Tibial artery (tissue), 4 donors: ENCODE results near the gene MESD.

ENCODE experiments used
- DNase-seq, 2 donors: peaks; one replicate each; pipeline ENCODE4 v3.0.0-alpha.2; 2019
- H3K27ac ChIP-seq, 2 donors: fragments of 200-600 bp; sonication (generic) in 1 of 2; 1 replicate in 1 of 2; 2 replicates in 1 of 2; pipeline ENCODE4 v1.5.1; 2018 to 2019; ENCODE audit warnings: mild to moderate bottlenecking in 1 of 2
- H3K27me3 ChIP-seq, 2 donors: fragments of 200-600 bp; sonication (generic) in 1 of 2; one replicate each; pipeline versions ENCODE4 v1.5.1 to v1.6.0; 2016 to 2019
- H3K36me3 ChIP-seq, 3 donors: fragments of 200-600 bp; sonication (generic) in 2 of 3; one replicate each; pipeline ENCODE4 v1.5.1; 2016 to 2019; ENCODE audit warnings: mild to moderate bottlenecking in 2 of 3
- H3K4me1 ChIP-seq, 4 donors: fragments of 200-600 bp; sonication (generic) in 2 of 4; 1 replicate in 3 of 4; 2 replicates in 1 of 4; pipeline ENCODE4 v1.5.1; 2016 to 2019
- H3K4me3 ChIP-seq, 2 donors: fragments of 200-600 bp; sonication (generic) in 1 of 2; 1 replicate in 1 of 2; 2 replicates in 1 of 2; pipeline ENCODE4 v1.5.1; 2018 to 2019; ENCODE audit warnings: mild to moderate bottlenecking in 2 of 2
- H3K9me3 ChIP-seq, 3 donors: fragments of 200-600 bp; sonication (generic) in 1 of 3; one replicate each; pipeline ENCODE4 v1.5.1; 2016 to 2019
- intact Hi-C: fragments of 100-400 bp; cut with DNase I; formaldehyde crosslinking; loops from one replicate; pipeline ENCODE4 v1.15.0; 2023; ENCODE audit warnings: low total_unique reads
- TF ChIP-seq, protein P1 (sequence below), 2 experiments: fragments of 200-600 bp in 1 of 2; fragments of 450-650 bp in 1 of 2; IDR thresholded peaks; one replicate each; pipeline ENCODE4 v1.5.1; 2017 to 2019; ENCODE audit warnings: antibody characterized with exemption in 2 of 2, mild to moderate bottlenecking in 1 of 2, moderate library complexity in 1 of 2

Gene MESD

DNA sequence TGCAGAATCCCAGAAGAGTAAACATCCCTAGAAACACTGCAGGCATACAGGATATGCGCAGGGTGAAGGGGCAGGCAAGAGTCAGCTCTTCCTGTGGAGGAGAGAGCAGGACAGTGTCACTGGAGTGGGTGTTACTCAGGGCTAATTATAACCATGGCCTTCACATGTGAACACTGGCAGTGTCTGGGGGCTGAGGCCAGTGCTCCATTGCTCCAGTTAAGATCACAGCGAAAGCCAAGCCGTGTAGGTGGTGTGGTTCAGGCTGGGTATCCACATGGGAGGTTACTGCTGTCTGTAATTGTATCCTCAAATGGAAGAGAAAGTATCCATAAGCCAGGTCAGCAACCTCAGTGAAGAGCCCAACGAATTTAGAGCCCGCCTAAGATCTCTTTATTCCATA, 84.6 kb downstream of the MESD start:
- H3K27ac ChIP-seq, result no peak overlapping the region
- no peaks in the 10 kb centered on the region for H3K27me3 ChIP-seq
- H3K4me1 ChIP-seq, result no peaks in the 10 kb centered on the region
- no peak for DNase-seq
- peaks cover 0 to 6% (median 5%) of the 10 kb centered on the region in 3 donors for H3K9me3 ChIP-seq
- H3K36me3 ChIP-seq, result peaks cover 26 to 73% (median 34%) of the 10 kb centered on the region in 3 donors
- H3K4me3 ChIP-seq, result no peak overlapping the region
- TF ChIP-seq, protein P1, sequence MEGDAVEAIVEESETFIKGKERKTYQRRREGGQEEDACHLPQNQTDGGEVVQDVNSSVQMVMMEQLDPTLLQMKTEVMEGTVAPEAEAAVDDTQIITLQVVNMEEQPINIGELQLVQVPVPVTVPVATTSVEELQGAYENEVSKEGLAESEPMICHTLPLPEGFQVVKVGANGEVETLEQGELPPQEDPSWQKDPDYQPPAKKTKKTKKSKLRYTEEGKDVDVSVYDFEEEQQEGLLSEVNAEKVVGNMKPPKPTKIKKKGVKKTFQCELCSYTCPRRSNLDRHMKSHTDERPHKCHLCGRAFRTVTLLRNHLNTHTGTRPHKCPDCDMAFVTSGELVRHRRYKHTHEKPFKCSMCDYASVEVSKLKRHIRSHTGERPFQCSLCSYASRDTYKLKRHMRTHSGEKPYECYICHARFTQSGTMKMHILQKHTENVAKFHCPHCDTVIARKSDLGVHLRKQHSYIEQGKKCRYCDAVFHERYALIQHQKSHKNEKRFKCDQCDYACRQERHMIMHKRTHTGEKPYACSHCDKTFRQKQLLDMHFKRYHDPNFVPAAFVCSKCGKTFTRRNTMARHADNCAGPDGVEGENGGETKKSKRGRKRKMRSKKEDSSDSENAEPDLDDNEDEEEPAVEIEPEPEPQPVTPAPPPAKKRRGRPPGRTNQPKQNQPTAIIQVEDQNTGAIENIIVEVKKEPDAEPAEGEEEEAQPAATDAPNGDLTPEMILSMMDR (IDR thresholded peaks at IDR 0.05), result no peak
- intact Hi-C loops, result no loop called here

DNA sequence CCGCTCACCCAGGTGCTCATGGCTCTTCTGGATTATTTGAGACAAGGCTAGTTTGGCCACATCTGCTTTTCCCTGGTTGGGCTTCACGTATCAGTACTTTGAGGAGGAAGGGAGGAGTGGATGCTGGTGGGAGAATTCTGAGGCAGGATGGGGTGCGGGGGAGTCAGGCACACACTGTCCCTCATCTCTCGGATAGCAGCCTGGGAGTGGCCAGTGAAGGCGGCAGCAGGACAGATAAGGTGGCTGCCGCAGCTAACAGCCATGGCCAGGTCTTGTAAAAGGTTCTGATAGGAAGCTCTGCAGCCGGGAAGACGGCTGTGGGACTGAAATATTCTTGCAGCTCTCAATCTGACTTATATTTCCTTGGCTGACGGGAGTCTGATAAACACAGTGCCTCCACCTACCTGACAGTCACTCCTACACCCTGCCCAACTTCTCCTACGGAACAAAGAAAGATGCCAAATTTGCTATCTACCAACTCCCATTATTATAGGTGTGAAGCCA, 87.3 kb downstream of the MESD start:
- no peaks in the 10 kb centered on the region for H3K4me1 ChIP-seq
- H3K36me3 ChIP-seq, result peaks cover 9 to 49% (median 11%) of the 10 kb centered on the region in 3 donors
- intact Hi-C loops, result no loop called here
- H3K27ac ChIP-seq, result no peak overlapping the region
- TF ChIP-seq, protein P1 (IDR thresholded peaks at IDR 0.05), result no peak
- H3K9me3 ChIP-seq, result no peaks in the 10 kb centered on the region
- H3K4me3 ChIP-seq, result no peak overlapping the region
- no peak for DNase-seq
- H3K27me3 ChIP-seq, result no peaks in the 10 kb centered on the region

DNA sequence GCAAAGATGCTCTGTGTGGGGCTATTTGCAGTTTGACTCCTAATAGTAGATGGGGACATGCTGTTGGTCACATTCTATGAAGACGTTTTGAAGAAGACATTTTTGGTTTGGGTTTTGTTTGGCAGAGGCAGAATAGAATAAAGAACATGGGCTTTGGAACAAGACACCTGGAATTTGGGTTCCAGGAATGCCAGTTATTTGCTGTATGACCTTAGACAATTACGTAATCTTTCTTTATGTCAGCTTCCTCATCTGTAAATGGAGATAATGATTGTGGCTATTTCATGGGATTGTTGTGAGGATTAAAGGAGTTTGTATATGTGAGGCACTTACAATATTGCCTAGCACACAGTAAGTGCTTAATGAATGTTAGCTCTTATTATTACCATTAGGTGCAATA, 91.6 kb downstream of the MESD start:
- TF ChIP-seq, protein P1 (IDR thresholded peaks at IDR 0.05), result no peak
- H3K4me1 ChIP-seq, result no peaks in the 10 kb centered on the region
- H3K36me3 ChIP-seq, result peaks cover 3 to 21% (median 19%) of the 10 kb centered on the region in 3 donors
- no peak overlapping the region for H3K4me3 ChIP-seq
- H3K9me3 ChIP-seq, result no peaks in the 10 kb centered on the region
- intact Hi-C loops, result no loop called here
- DNase-seq, result no peak
- H3K27ac ChIP-seq, result no peak overlapping the region
- no peaks in the 10 kb centered on the region for H3K27me3 ChIP-seq
